OCI-LY7 (cell line): Measurements from ENCODE around the gene NDUFC1.

Experiments
- CTCF ChIP-seq: fragments of 200-600 bp; sonication (generic); conservative IDR thresholded peaks from 2 replicates; pipeline ENCODE4 v1.5.1; 2014; ENCODE audit warnings: mild to moderate bottlenecking, antibody characterized with exemption, low read length, moderate library complexity, mixed read lengths
- EZH2phosphoT487 ChIP-seq: fragments of 200-600 bp; sonication (generic); IDR thresholded peaks from 2 replicates; pipeline ENCODE4 v1.6.1; 2018; ENCODE audit warnings: low read depth, borderline replicate concordance, mild to moderate bottlenecking, mixed run types, antibody characterized with exemption, low read length, moderate library complexity, mixed read lengths

DNA sequence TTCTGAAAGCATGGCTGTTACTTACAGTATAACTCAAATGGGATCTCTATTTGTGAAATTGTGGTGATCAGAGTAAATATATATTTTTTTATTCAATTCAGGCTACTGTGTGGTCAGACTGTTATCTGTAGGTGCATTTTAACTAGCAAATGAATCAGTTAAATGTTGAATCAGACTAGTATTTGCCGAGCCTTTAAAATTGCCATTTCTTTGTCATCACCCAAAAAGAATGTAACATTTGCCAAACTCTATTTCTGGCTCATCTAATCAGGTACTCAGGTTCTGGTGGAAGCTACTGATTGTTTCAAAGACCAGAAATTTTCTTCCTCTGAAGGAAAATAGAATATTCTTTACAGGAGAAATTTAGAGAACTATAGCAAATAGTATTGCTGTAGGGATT, 2.7 kb downstream of the NDUFC1 start:
- TF ChIP-seq CTCF (no peak), EZH2phosphoT487 (no peak)
